Fibroblast of lung (primary cell): ENCODE results near the gene SUGP2.

ENCODE experiments used
- CTCF ChIP-seq, 2 donors: IDR thresholded peaks in 1 of 2; conservative IDR thresholded peaks in 1 of 2; 1 replicate in 1 of 2; 2 replicates in 1 of 2; pipeline ENCODE4 v1.5.1; 2011 to 2012; ENCODE audit warnings: low read length in 2 of 2, control low read depth in 1 of 2, inconsistent platforms in 1 of 2, low read depth in 1 of 2, mild to moderate bottlenecking in 1 of 2
- EZH2 ChIP-seq: IDR thresholded peaks from 2 replicates; pipeline ENCODE4 v1.5.1; 2012; ENCODE audit warnings: low read length, control low read depth, mild to moderate bottlenecking; ENCODE audit errors: missing control alignments

- TF ChIP-seq CTCF (conservative IDR thresholded peaks at IDR 0.05 in 1 of 2, IDR thresholded peaks at IDR 0.05 in 1 of 2; ENCODE audit: low read depth in 1 of 2, low read length in 2 of 2) (no peak), EZH2 (no peak)
Measured at GRCh38 chr19:18999016-18999758, 34.1 kb downstream of the SUGP2 start.
